ENCODE data around the gene ARHGAP31.
"Not testable (repeated sequence)": the region's sequence is repeated elsewhere in the genome, so short reads cannot be mapped to it uniquely, and the experiment has no call there.

ARHGAP31 gene

DNA sequence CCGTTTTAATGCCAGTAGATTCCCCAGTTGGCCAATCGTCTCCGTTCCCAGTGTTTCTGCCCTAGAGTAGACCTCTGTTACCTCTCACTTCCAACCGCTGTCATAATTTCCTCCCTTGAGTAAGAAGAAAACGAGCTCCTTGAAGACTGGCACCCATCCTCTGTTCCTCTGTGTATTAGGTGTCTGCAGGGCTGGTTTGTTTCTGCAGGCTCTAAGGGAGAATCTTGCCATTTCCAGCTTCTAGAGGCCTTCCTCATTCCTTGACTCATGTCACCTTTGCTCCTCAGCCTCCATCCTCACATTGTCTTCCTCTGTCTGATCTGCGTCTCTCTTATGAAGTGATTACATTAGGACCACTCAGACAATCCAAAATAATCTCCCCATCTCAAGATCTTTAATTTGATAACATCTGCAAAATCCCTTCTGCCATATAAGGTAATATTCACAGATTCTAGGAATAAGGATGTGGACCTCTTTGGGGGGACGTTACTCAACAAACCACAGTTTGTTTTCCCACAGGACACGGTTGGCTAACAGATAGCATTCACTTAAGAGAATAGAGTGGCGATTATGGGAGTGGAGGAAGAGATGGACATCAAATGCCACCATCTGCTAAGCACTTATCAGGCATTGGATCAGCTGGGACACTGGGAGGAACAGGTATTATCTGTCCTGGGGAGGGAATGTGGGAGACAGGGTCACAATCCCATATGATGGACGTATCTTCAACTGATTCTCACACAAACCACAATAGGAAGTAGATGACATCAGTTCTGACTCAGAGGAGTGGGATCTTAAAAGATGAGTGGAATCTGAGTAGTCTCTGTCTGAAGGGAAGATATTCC, 17.1 kb downstream of the ARHGAP31 start:
- DNase-seq (ENCODE audit: low spot score), result no peak
- TF ChIP-seq, protein P1, sequence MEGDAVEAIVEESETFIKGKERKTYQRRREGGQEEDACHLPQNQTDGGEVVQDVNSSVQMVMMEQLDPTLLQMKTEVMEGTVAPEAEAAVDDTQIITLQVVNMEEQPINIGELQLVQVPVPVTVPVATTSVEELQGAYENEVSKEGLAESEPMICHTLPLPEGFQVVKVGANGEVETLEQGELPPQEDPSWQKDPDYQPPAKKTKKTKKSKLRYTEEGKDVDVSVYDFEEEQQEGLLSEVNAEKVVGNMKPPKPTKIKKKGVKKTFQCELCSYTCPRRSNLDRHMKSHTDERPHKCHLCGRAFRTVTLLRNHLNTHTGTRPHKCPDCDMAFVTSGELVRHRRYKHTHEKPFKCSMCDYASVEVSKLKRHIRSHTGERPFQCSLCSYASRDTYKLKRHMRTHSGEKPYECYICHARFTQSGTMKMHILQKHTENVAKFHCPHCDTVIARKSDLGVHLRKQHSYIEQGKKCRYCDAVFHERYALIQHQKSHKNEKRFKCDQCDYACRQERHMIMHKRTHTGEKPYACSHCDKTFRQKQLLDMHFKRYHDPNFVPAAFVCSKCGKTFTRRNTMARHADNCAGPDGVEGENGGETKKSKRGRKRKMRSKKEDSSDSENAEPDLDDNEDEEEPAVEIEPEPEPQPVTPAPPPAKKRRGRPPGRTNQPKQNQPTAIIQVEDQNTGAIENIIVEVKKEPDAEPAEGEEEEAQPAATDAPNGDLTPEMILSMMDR (IDR thresholded peaks at IDR 0.05; ENCODE audit: extremely low read depth, missing control alignments), result no peak

DNA sequence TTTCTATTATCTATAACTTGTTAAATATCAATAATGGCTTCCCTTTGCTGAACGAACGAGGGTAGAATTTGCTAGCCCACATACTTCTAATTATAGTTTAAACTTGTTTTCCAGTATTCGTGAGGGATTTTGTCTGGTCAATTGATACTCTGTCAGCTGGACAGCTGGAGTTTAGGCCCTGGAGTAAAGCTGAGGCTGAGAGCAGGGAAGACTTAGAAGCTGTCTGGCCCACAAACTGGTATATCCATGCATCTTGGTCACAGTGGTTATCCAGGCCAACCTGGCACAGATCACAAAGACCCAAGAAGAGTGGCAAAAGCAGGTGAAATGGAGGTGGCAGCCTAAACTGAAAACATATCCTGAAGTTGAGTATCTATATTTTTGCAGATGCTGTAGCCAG, 19.3 kb downstream of the ARHGAP31 start:
- DNase-seq (ENCODE audit: low spot score), result no peak
- TF ChIP-seq, protein P1 (IDR thresholded peaks at IDR 0.05; ENCODE audit: extremely low read depth, missing control alignments), result no peak

DNA sequence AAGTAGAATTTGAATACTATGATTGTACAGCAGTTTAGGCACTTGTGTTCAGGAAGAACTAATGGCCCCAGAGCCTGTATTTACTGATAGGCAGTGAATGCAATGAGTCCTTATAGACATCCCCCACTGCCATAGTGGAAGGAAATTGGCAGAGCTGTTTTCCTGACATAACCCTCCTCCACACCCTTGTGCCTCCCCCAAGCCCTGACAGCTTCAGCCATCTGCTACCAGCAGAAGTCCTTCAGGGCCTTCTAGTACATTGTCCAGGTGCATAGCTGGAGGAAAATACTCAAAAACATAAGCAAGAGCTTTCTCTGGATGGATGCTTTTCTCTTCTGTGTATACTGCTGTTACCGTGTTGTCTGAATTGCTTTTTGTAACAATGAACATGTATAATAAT, 20.6 kb downstream of the ARHGAP31 start:
- TF ChIP-seq, protein P1 (IDR thresholded peaks at IDR 0.05; ENCODE audit: extremely low read depth, missing control alignments), result no peak
- DNase-seq (ENCODE audit: low spot score), result no peak

DNA sequence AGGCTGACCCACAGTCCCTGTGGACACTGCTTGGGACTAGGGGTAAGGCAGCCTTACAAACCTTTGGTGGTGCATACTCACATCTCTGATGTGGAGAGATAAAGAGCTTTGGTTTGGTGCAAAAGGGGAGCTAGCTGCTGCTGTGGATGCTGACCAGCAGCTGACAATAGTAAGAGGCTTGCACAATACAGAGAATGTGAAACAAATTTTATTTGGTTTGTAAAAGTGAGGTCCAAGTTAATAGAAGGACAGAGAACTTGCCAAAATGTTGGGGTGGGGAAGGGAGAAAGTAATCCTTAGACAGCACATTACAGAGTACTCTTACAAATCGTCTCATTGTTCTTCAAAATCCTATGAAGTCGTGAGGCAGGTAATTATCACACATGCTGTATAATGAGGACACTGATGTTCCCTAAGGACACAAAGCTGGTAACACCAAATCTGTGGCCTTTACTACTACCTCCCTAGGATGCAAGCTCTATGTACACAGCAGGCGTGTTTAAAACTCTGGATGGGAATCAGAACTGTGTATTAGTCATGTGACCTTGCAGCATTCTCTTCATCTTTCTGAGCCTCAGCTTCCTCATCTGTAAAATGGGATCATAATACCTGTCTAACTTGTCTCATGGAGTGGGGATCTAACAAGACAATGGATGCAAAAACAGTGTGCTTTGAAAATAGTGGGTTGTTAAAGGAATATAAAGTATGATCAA, 21.6 kb downstream of the ARHGAP31 start:
- no peak for DNase-seq (ENCODE audit: low spot score)
- TF ChIP-seq, protein P1 (IDR thresholded peaks at IDR 0.05; ENCODE audit: extremely low read depth, missing control alignments), result no peak

DNA sequence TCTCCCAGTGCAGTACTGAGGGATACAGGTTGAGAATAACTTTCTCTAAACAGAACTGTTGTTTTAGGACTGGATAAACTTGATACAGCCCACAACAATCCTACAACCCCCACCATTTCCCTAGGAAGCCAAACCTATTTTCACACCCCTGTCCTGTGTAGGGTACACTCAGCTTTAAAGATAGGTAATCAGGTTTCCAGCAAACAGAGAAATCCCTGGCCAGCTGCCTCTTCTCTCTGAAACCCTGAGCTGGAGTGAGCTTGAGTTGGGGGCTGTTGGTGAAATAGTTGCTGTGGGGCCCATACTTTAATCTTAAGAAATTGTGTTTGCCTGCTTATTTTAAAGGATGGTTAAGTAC, 22.1 kb downstream of the ARHGAP31 start:
- TF ChIP-seq, protein P1 (IDR thresholded peaks at IDR 0.05; ENCODE audit: extremely low read depth, missing control alignments), result no peak
- no peak for DNase-seq (ENCODE audit: low spot score)

DNA sequence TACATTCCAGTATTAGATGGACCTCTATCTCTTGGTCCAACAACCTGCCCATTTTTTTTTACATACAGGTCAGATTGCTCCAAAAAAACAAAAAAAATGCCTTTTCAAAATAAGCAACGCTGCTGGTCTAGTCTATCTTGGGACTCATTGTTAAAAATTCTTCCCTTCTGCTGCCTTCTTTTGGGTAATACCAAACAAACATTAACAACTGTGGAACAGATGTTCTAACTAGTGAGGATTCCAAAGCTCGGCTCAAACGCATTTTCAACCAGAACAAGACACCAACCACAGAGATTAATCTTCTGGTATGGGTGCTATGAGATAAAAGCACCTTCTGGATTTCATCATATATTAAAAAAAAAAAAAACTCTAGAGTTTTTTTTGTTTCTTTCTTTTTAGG, 24.7 kb downstream of the ARHGAP31 start:
- TF ChIP-seq, protein P1 (IDR thresholded peaks at IDR 0.05; ENCODE audit: extremely low read depth, missing control alignments), result no peak
- no peak for DNase-seq (ENCODE audit: low spot score)

DNA sequence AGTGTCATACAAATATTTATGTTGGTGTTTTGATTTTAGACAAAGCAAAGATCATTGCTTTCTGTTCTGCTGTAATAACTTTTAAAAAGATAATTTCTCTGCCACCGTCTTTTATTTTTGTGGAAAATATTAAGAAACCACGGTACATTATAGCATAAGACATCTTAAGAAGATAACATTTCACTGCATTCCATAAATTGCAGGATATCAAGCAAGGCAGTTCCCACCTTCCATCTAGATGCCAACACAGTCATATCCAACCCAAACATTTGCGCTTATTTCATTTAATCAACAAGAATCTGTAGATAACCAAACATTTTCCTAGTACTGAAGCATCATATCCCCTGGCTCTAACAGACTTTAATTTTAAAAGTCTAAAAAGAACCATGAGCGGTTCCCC, 25.1 kb downstream of the ARHGAP31 start:
- TF ChIP-seq, protein P1 (IDR thresholded peaks at IDR 0.05; ENCODE audit: extremely low read depth, missing control alignments), result no peak
- no peak for DNase-seq (ENCODE audit: low spot score)

DNA sequence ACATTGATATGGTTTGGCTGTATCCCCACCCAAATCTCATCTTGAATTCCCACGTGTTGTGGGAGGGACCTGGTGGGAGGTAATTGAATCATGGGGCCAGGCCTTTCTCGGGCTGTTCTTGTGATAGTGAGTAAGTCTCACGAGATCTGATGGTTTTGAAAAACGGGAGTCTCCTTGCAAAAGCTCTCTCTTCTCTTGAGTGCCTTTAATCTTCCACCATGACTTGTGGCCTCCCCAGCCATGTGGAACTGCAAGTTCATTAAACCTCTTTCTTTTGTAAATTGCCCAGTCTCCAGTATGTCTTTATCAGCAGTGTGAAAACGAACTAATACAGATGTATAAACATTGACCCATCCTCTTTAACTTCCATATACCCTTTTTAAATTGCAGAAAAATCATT, 26.6 kb downstream of the ARHGAP31 start:
- not testable (repeated sequence) for DNase-seq (ENCODE audit: low spot score)

Data from GM20000 (cell line).